ENCODE results near the gene SPC24.

DNA sequence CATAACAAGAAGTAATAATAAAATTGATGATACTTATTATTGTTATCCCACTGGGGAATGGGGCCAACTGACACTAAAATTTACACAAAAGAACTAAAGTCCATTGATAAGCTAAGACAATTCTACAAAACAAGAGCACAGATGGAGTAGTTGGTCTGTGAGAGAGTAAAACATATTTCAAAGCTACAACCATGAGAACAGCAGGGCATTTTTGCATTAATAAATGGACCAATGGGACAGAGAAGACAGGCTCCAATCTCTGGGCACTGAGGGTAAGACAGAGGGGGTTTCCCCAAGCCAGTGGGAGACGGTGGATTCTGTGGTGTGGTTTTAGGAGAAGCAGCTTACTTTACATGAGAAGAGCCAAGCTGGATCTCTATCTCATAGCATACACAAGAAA is 27.4 kb upstream of the SPC24 start:
- TF ChIP-seq POLR2AphosphoS5 (IDR thresholded peaks at IDR 0.05; ENCODE audit: insufficient read depth in 1 of 2, low read depth in 1 of 2) (no peak), POLR2A (IDR thresholded peaks at IDR 0.05) (no peak)
- TF ChIP-seq, protein P1, sequence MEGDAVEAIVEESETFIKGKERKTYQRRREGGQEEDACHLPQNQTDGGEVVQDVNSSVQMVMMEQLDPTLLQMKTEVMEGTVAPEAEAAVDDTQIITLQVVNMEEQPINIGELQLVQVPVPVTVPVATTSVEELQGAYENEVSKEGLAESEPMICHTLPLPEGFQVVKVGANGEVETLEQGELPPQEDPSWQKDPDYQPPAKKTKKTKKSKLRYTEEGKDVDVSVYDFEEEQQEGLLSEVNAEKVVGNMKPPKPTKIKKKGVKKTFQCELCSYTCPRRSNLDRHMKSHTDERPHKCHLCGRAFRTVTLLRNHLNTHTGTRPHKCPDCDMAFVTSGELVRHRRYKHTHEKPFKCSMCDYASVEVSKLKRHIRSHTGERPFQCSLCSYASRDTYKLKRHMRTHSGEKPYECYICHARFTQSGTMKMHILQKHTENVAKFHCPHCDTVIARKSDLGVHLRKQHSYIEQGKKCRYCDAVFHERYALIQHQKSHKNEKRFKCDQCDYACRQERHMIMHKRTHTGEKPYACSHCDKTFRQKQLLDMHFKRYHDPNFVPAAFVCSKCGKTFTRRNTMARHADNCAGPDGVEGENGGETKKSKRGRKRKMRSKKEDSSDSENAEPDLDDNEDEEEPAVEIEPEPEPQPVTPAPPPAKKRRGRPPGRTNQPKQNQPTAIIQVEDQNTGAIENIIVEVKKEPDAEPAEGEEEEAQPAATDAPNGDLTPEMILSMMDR (IDR thresholded peaks at IDR 0.05): no peak

Measured in vagina (tissue), 2 donors.